Omental fat pad (tissue), 4 donors: ENCODE data around the gene MLANA. TPM values are rescaled to one million over a fixed set of nuclear protein-coding genes. Genes with fewer than 3 reads are reported as not detected.

Experiments
- ATAC-seq: fragments of 150-250 bp; one replicate; pipeline ENCODE4 v1.9.1; 2016; ENCODE audit warnings: mild to moderate bottlenecking, moderate library complexity; ENCODE audit not compliant: low FRiP score
- DNase-seq: peaks from one replicate; pipeline ENCODE4 v3.0.0-alpha.2; 2019; ENCODE audit warnings: low spot score
- total RNA-seq, 4 donors: library from RNA; depleted of rRNA; stranded (reverse); fragments of >200 nt; gene quantifications; one replicate each; pipeline ENCODE4 v1.1.0, GENCODE V29; 2016
- TF ChIP-seq, protein P1 (sequence below), 3 donors: fragments of 450-650 bp; IDR thresholded peaks; one replicate each; pipeline ENCODE4 v1.5.1; 2016 to 2017; ENCODE audit warnings: antibody characterized with exemption in 3 of 3, mild to moderate bottlenecking in 3 of 3, moderate library complexity in 2 of 3

Gene MLANA
- total RNA-seq, 4 donors from 2014 or later = not detected

DNA sequence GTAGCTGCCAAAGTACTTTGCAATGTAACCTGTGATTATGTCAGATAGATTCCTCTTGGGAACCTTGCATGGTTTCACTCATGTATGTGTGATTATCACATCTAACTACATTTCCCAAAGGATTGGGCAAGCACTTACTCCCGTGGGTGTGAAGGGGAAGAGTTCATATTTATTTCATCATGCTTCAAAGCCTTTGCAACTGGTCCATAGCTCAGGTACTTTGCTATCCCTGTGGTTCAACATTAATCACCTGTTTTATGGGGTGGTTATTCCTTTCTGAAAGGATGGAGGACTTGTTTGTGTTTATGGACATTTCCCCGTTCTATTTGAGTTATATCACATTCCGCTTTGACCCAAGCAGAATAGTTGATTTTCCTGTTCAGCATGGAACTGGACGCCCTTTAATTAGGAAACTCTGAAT lies 44.2 kb upstream of the MLANA start:
- ATAC-seq = no peak
- TF ChIP-seq, protein P1, sequence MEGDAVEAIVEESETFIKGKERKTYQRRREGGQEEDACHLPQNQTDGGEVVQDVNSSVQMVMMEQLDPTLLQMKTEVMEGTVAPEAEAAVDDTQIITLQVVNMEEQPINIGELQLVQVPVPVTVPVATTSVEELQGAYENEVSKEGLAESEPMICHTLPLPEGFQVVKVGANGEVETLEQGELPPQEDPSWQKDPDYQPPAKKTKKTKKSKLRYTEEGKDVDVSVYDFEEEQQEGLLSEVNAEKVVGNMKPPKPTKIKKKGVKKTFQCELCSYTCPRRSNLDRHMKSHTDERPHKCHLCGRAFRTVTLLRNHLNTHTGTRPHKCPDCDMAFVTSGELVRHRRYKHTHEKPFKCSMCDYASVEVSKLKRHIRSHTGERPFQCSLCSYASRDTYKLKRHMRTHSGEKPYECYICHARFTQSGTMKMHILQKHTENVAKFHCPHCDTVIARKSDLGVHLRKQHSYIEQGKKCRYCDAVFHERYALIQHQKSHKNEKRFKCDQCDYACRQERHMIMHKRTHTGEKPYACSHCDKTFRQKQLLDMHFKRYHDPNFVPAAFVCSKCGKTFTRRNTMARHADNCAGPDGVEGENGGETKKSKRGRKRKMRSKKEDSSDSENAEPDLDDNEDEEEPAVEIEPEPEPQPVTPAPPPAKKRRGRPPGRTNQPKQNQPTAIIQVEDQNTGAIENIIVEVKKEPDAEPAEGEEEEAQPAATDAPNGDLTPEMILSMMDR (IDR thresholded peaks at IDR 0.05) = no peak
- no peak for DNase-seq

DNA sequence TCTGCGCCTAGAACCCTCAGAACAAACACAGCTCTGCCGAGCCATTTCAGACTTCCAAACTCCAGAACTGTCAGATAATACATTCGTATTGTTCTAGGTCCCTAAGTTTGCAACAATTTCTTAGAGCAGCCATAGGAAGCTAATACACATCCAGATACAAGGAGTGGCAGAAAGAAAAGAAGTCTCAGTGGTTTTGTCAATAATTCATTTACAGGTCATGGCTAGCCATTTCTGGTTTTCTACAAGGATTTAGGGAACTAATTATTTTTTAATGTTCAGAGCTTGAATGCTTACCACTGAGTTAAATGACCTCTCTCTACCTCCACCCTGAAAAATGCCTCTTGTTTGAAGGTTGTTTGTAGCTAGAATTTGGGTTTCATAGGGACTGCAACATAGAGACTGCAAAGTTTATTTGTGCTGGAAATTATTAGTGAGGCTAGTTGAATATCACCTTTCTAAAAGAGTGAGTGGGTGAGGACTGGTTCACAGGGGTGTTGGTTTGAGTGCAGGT lies 42.3 kb upstream of the MLANA start:
- ATAC-seq = no peak
- TF ChIP-seq, protein P1 (IDR thresholded peaks at IDR 0.05) = no peak

DNA sequence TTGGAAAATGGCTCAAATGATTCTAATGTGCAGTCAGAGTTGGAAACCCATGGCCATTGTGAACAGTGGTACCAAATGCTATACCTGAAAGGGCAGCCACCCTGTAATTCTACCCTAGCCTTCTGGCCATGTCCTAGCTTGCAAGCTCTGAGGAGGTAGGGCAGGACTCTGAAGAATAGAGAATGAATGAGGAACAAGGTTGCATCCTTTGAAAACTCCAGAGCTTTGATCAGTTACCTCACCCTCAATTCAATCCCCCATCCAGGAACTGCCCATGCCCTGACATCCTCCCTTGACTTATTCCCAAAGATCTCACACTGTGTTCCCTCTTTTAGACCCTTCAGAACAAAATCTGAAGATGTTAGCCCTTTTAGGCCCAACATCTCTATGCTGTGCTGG lies 40.0 kb upstream of the MLANA start:
- DNase-seq = no peak
- TF ChIP-seq, protein P1 (IDR thresholded peaks at IDR 0.05) = no peak
- ATAC-seq = no peak

More for the DNA sequence above, 42.3 kb upstream of the MLANA start:
- no peak for DNase-seq

DNA sequence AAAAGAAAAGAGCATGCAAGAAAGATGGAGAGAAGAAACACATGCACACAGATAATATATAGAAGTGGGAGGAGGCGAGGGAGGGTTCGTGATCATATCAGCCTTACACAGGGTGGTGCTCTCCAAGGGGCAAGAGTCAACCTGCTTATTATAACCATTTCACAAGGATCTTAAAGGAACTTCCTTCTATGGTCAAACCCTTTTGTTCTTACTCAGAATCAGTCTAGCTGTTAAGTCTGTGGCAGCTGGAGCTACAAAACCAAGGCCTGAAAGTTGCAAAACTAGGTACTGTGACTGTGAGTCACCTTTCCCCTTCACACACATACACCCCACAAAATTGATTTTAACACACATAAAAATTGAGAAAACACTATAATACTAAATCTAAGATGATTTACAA lies 39.2 kb upstream of the MLANA start:
- TF ChIP-seq, protein P1 (IDR thresholded peaks at IDR 0.05) = no peak
- ATAC-seq = no peak
- no peak for DNase-seq

DNA sequence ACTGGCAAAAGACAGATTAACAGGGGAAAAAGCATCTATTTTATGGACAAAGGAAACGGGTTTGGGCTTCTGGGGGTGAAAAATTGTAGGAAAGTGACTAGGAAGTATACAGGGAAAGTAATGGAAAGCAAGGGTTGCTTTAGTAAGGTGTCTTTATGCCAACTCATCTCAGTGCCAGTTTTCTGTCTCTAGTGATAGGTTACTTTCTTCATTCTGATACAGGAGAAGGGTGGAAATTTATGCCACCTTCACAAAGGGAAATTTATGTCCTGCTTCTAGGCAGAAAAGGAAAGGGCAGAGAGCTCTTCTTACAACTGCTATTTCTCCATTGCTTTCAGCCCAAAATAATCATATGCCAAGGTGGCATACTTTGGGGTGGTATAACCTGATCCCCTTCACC lies 37.7 kb upstream of the MLANA start:
- no peak for ATAC-seq
- TF ChIP-seq, protein P1 (IDR thresholded peaks at IDR 0.05) = no peak
- no peak for DNase-seq

DNA sequence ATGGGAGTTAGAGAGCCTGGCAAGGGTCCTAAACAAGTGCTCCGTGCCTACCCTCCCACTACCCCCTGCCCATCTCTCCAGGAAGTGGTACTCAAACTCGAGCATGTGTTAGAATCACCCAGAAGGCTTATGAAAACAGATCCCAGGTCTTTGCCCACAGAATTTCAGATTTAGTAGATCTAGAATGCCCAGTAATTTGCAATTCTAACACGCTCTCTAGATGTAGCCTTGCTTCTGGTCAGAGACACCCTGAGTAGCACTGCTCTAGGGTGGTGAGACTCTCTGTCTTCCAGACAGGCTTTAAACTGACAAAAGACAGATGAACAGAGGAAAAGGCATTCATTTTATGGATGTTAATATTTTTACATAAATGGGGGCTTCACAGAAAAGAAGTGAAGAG lies 37.1 kb upstream of the MLANA start:
- TF ChIP-seq, protein P1 (IDR thresholded peaks at IDR 0.05) = no peak
- ATAC-seq = no peak
- no peak for DNase-seq

DNA sequence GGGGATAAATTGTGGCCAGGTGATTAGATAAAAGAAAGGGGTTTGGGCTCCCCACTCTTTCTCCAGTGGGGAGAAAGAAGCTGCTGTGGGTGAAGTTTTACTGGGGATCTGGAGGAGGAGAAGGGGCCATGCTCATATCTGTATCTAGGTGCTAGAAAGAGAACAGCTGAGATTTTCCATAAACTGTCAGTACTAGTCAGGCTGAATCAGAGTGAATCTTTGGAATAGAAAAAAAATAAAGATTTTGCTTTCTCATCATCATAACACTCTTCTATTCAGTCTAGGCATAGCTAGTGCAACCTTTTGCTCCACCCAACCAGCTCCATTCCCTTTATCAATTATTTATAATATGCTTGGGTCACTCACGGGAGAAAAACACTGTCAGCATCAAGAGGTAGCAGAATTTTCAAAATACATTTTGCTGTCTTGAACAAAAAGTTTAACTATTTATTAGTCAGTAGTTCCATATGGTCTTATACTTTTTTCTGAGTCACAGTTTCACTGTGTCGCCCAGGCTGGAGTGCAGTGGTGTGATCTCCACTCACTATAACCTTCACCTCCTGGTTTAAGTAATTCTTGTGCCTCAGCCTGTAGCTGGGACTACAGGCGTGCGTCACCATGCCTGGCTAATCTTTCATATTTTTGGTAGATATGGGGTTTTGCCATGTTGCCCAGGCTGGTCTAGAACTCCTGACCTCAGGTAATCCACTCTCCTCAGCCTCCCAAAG lies 36.5 kb upstream of the MLANA start:
- TF ChIP-seq, protein P1 (IDR thresholded peaks at IDR 0.05) = no peak
- ATAC-seq (no peak), DNase-seq (no peak)
